Activated CD4-positive, alpha-beta T cell treated with anti-CD3 and anti-CD28 coated beads, Interleukin-2, amount 10 ng/mL, durations not matched to agents 7 days and 5 days (primary cell): ENCODE data around the gene CYTH3. TPM values are rescaled to one million over a fixed set of nuclear protein-coding genes. Genes with fewer than 3 reads are reported as not detected.

Experiments used
- CTCF ChIA-PET: fragments of 350-600 bp; sonication (Branson Sonifier 250); formaldehyde crosslinking; loops from one replicate; lab custom pipeline; 2021; ENCODE audit warnings: antibody characterized with exemption; lab: Charles Lee
- POLR2A ChIA-PET: fragments of 350-600 bp; sonication (Branson Sonifier 250); formaldehyde crosslinking; loops from one replicate; lab custom pipeline; 2021; ENCODE audit warnings: antibody characterized with exemption; lab: Charles Lee
- DNase-seq: peaks from one replicate; pipeline ENCODE4 v3.0.0-alpha.2; 2020
- H3K27ac Mint-ChIP-seq: one replicate; pipeline ENCODE4 v1.8.0; 2021; ENCODE audit warnings: mild to moderate bottlenecking, moderate library complexity, mixed read lengths
- H3K27me3 Mint-ChIP-seq: one replicate; pipeline ENCODE4 v1.8.0; 2021; ENCODE audit warnings: mixed read lengths
- H3K36me3 Mint-ChIP-seq: one replicate; pipeline ENCODE4 v1.8.0; 2021; ENCODE audit warnings: low read depth, mixed read lengths
- H3K4me1 Mint-ChIP-seq: one replicate; pipeline ENCODE4 v1.8.0; 2021; ENCODE audit warnings: mixed read lengths
- H3K4me3 Mint-ChIP-seq: one replicate; pipeline ENCODE4 v1.8.0; 2021; ENCODE audit warnings: mild to moderate bottlenecking, moderate library complexity, mixed read lengths
- H3K9me3 Mint-ChIP-seq: one replicate; pipeline ENCODE4 v1.8.0; 2021; ENCODE audit warnings: mixed read lengths
- total RNA-seq, 2 experiments: library from RNA; stranded (reverse); gene quantifications; one replicate each; pipeline ENCODE4 v1.2.3, GENCODE V29; 2021

Gene CYTH3
- total RNA-seq, 2 experiments from 2014 or later = 0.74 to 1.4 TPM

- peaks cover 47% of the 10 kb centered on the region for H3K27me3 Mint-ChIP-seq
Measured at GRCh38 chr7:6250364-6250833, 22.0 kb downstream of the CYTH3 start.

DNA sequence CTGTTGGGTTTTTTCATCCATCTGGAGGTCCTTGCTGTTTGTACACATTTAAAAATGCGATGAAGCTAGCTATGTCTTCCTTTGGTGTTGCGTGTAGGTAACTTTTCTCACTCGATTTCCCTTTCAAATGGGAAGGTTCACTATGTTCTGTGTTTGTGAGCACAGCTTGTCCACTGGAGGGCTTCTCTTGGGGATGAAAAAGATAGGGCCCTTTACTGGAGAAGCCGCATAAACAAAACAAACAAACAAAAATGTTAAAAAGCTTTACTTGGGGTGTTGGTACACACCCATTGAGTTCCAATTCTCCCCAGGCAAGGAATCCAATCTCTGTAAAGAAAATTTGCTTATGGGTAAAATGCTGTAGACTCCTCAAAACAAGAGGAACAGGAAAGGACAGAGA, 23.4 kb downstream of the CYTH3 start:
- H3K9me3 Mint-ChIP-seq = no peaks in the 10 kb centered on the region
- H3K27ac Mint-ChIP-seq = no peak overlapping the region
- H3K4me3 Mint-ChIP-seq = no peak overlapping the region
- no peaks in the 10 kb centered on the region for H3K36me3 Mint-ChIP-seq
- POLR2A ChIA-PET = no interaction called here
- CTCF ChIA-PET = interaction anchor here (0.5 to 1.6 kb wide), 3 partner anchors 13 to 193 kb away, joined by 3 read pairs; no protein-coding TSS in a partner anchor
- H3K4me1 Mint-ChIP-seq = peaks cover 5% of the 10 kb centered on the region
- H3K27me3 Mint-ChIP-seq = peaks cover 40% of the 10 kb centered on the region
- no peak for DNase-seq

More at GRCh38 chr7:6250364-6250833, 22.0 kb downstream of the CYTH3 start:
- POLR2A ChIA-PET = no interaction called here
- peaks cover 5% of the 10 kb centered on the region for H3K4me1 Mint-ChIP-seq
- no peaks in the 10 kb centered on the region for H3K9me3 Mint-ChIP-seq
- H3K27ac Mint-ChIP-seq = no peak overlapping the region
- no peak overlapping the region for H3K4me3 Mint-ChIP-seq
- no peak for DNase-seq
- CTCF ChIA-PET = interaction anchor here (1.2 kb wide), 1 partner anchor 13 kb away, joined by 3 read pairs; no protein-coding TSS in a partner anchor
- H3K36me3 Mint-ChIP-seq = no peaks in the 10 kb centered on the region

DNA sequence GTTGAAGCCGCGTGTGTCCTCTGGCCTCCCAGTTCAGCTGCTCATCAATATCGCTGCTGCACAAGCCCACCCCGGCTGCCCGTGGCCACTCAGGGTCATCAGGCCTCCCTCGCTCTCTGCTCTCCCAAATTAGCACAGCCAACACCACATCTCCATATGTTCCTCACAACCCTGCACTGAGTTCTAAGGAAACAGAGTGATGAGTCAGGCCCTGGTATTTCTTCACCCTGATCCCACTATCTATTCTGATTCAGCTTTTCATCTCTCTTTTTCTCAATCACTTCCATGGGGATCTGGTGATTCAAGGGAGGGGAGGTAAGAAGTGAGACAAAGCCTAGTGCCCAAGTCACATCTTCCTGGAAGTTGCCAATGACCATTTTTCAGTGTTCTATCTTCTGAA, 23.8 kb downstream of the CYTH3 start:
- Mint-ChIP-seq H3K36me3 (no peaks in the 10 kb centered on the region), H3K9me3 (no peaks in the 10 kb centered on the region), H3K27me3 (peaks cover 41% of the 10 kb centered on the region), H3K4me3 (no peak overlapping the region), H3K4me1 (peaks cover 5% of the 10 kb centered on the region), H3K27ac (no peak overlapping the region)
- POLR2A ChIA-PET = no interaction called here
- CTCF ChIA-PET = interaction anchor here (0.5 to 1.6 kb wide), 5 partner anchors 13 to 194 kb away, joined by 3 to 4 read pairs (median 3); no protein-coding TSS in a partner anchor
- no peak for DNase-seq

- H3K4me3 Mint-ChIP-seq = no peak overlapping the region
- CTCF ChIA-PET = interaction anchor here (1.2 kb wide), 1 partner anchor 190 kb away, joined by 4 read pairs; no protein-coding TSS in a partner anchor
- peaks cover 5% of the 10 kb centered on the region for H3K4me1 Mint-ChIP-seq
- H3K27ac Mint-ChIP-seq = no peak overlapping the region
- H3K9me3 Mint-ChIP-seq = no peaks in the 10 kb centered on the region
- no peaks in the 10 kb centered on the region for H3K36me3 Mint-ChIP-seq
- no peak for DNase-seq
- peaks cover 31% of the 10 kb centered on the region for H3K27me3 Mint-ChIP-seq
- POLR2A ChIA-PET = no interaction called here
Measured at GRCh38 chr7:6246251-6246917, 26.0 kb downstream of the CYTH3 start.

DNA sequence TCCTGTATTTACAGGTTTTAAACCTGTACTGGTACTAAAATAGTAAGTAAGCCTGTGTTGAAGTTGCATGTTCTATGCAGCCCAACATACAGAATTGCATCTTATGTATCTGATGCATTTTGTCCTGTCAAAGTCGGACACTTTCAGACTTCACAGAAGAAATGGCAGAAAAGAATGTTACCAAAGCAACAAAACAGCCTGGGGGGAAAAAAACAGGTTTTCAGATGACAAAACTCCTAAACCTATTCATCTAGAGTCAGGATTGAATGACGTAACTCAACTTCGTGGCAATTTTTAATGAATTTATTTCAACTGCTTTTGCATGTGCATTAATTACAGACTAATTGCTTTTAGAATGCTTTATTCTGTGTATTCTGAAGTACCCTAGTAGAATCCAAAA, 28.4 kb downstream of the CYTH3 start:
- H3K27me3 Mint-ChIP-seq = peaks cover 16% of the 10 kb centered on the region
- H3K4me1 Mint-ChIP-seq = peaks cover 3% of the 10 kb centered on the region
- POLR2A ChIA-PET = no interaction called here

DNA sequence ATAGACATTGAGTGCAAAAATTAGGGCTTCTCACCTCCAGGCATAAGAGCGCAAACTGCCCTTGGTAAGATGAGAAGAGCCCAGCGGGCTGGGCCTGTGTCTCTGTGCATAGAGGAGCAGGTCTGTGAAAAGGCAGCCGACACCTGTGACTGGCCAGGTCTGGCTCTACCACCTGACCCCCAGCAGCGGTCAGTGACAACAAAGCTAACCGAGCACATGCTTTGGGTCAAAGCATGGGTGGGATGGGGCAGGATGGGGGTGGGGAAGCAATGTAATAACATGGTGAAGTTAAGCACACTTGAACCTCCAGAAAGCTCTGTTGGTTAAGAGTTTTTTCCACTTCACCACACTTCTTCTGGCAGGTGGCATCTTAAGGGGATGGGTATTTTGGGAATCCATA, 29.3 kb downstream of the CYTH3 start:
- Mint-ChIP-seq H3K27me3 (peaks cover 14% of the 10 kb centered on the region), H3K36me3 (no peaks in the 10 kb centered on the region), H3K27ac (no peak overlapping the region), H3K9me3 (no peaks in the 10 kb centered on the region), H3K4me1 (peaks cover 3% of the 10 kb centered on the region), H3K4me3 (no peak overlapping the region)
- ChIA-PET CTCF (no interaction called here), POLR2A (no interaction called here)
- no peak for DNase-seq

More for the DNA sequence above, 28.4 kb downstream of the CYTH3 start:
- Mint-ChIP-seq H3K27ac (no peak overlapping the region), H3K36me3 (no peaks in the 10 kb centered on the region), H3K4me3 (no peak overlapping the region), H3K9me3 (no peaks in the 10 kb centered on the region)
- DNase-seq = no peak
- CTCF ChIA-PET = no interaction called here

GRCh38 chr7:6242561-6242960, 29.9 kb downstream of the CYTH3 start:
- ChIA-PET CTCF (no interaction called here), POLR2A (no interaction called here)
- no peaks in the 10 kb centered on the region for H3K36me3 Mint-ChIP-seq

GRCh38 chr7:6241607-6241973, 30.8 kb downstream of the CYTH3 start:
- ChIA-PET POLR2A (no interaction called here), CTCF (no interaction called here)
- Mint-ChIP-seq H3K27ac (no peak overlapping the region), H3K4me1 (peaks cover 3% of the 10 kb centered on the region), H3K36me3 (no peaks in the 10 kb centered on the region), H3K27me3 (peaks cover 13% of the 10 kb centered on the region), H3K4me3 (no peak overlapping the region), H3K9me3 (no peaks in the 10 kb centered on the region)
- DNase-seq = no peak

More at GRCh38 chr7:6242561-6242960, 29.9 kb downstream of the CYTH3 start:
- H3K4me3 Mint-ChIP-seq = no peak overlapping the region
- no peaks in the 10 kb centered on the region for H3K9me3 Mint-ChIP-seq
- peaks cover 3% of the 10 kb centered on the region for H3K4me1 Mint-ChIP-seq
- peaks cover 17% of the 10 kb centered on the region for H3K27me3 Mint-ChIP-seq
- H3K27ac Mint-ChIP-seq = no peak overlapping the region
- DNase-seq = no peak

DNA sequence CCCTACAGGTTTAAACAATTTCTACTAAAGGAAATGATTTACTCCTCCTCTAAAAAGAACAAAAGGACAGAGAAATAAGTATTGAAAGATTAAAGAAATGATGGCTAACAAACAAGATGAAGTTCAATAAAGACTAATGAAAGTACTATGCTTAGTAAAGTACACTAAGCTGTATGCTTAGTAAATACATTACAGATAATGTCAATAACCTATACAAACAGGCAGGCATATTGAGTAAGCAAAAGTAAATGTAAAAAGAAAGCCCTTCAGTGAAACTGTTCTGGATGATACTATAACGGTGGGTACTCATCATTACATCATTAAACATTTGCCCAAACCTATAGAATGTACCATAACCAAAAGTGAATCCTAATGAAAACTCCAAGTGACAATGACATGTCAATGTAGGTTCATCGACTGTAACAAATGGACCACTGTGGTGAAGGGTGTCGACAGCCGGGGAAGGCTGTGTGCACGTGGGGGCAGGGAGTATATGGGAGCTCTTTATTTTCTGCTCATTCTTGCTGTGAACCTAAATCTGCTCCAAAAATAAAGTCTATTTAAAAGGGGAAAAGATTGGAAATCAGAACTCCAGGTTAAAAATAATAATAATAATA, 34.0 kb downstream of the CYTH3 start:
- DNase-seq = no peak
- H3K27ac Mint-ChIP-seq = no peak overlapping the region
- ChIA-PET POLR2A (no interaction called here), CTCF (interaction anchor here (1.0 kb wide), 1 partner anchor 49 kb away, joined by 3 read pairs; no protein-coding TSS in a partner anchor)
- H3K27me3 Mint-ChIP-seq = peaks cover 13% of the 10 kb centered on the region
- no peaks in the 10 kb centered on the region for H3K9me3 Mint-ChIP-seq
- H3K4me1 Mint-ChIP-seq = peaks cover 8% of the 10 kb centered on the region
- H3K4me3 Mint-ChIP-seq = no peak overlapping the region
- H3K36me3 Mint-ChIP-seq = no peaks in the 10 kb centered on the region

- CTCF ChIA-PET = interaction anchor here (1.0 kb wide), 1 partner anchor 48 kb away, joined by 3 read pairs; no protein-coding TSS in a partner anchor
- no peaks in the 10 kb centered on the region for H3K9me3 Mint-ChIP-seq
- H3K36me3 Mint-ChIP-seq = no peaks in the 10 kb centered on the region
- H3K4me1 Mint-ChIP-seq = peaks cover 14% of the 10 kb centered on the region
- H3K27ac Mint-ChIP-seq = no peak overlapping the region
- H3K4me3 Mint-ChIP-seq = no peak overlapping the region
- no peak for DNase-seq
- peaks cover 16% of the 10 kb centered on the region for H3K27me3 Mint-ChIP-seq
- POLR2A ChIA-PET = no interaction called here
Measured at GRCh38 chr7:6237730-6238129, 34.7 kb downstream of the CYTH3 start.

GRCh38 chr7:6237011-6237410, 35.4 kb downstream of the CYTH3 start:
- no peak for DNase-seq
- no peak overlapping the region for H3K27ac Mint-ChIP-seq
- peaks cover 20% of the 10 kb centered on the region for H3K4me1 Mint-ChIP-seq
- H3K9me3 Mint-ChIP-seq = no peaks in the 10 kb centered on the region
- no peaks in the 10 kb centered on the region for H3K36me3 Mint-ChIP-seq
- CTCF ChIA-PET = interaction anchor here (0.8 kb wide), 1 partner anchor 10 kb away, joined by 3 read pairs; no protein-coding TSS in a partner anchor
- POLR2A ChIA-PET = no interaction called here
- no peak overlapping the region for H3K4me3 Mint-ChIP-seq
- peaks cover 20% of the 10 kb centered on the region for H3K27me3 Mint-ChIP-seq

DNA sequence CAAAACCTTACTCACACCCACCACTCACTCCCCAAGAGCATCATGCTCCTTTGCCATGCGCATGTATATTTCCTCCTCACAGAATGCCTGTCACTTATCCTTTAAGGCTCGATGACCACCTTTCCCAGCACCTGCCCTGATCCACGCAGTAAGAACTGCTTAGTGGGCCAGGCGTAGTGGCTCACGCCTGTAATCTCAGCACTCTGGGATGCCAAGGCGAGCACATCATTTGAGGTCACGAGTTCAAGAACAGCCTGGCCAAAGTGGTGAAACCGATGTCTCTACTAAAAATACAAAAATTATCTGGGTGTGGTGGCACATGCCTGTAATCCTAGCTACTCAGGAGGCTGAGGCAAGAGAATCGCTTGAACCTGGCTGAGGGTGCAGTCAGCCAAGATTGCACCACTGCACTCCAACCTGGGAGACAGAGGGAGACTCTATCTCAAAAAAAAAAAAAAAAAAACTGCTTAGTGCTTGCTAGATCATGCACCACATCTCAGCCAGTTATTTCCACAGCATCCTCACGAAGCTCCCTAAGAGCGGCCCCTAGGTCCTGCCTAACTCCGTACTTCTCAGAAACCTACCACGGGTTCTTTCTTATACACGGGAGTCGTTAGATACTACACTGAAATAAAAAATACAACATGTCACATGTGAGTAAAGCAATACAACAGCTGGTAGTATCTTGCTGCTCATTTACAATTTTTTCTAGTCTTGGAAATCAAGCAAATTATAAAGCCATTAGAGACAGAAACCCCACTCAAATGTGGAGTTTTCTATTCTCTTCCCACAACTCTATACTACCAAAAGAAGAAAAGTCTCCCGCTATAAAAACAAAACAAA, 37.2 kb downstream of the CYTH3 start:
- Mint-ChIP-seq H3K4me1 (peaks cover 20% of the 10 kb centered on the region), H3K36me3 (no peaks in the 10 kb centered on the region), H3K4me3 (no peak overlapping the region), H3K27ac (no peak overlapping the region), H3K9me3 (no peaks in the 10 kb centered on the region), H3K27me3 (peaks cover 29% of the 10 kb centered on the region)
- DNase-seq = no peak
- ChIA-PET POLR2A (no interaction called here), CTCF (interaction anchor here (0.8 kb wide), 1 partner anchor 34 kb away, joined by 3 read pairs; no protein-coding TSS in a partner anchor)
